Left ventricle myocardium inferior (tissue), 1 donor: ENCODE data around the gene CDKN2B-AS1. TPM values are rescaled to one million over a fixed set of nuclear protein-coding genes. Genes with fewer than 3 reads are reported as not detected.

Source experiments
- DNase-seq: peaks from one replicate; pipeline ENCODE4 v3.0.0-alpha.2; 2020
- H3K27ac ChIP-seq: fragments of 200-600 bp; replicated peaks from 2 replicates; pipeline ENCODE4 v1.8.0; 2021
- H3K27me3 ChIP-seq: fragments of 200-600 bp; 2 replicates; pipeline ENCODE4 v1.8.0; 2021; ENCODE audit warnings: low read depth
- H3K36me3 ChIP-seq: fragments of 200-600 bp; 2 replicates; pipeline ENCODE4 v1.8.0; 2021
- H3K4me1 ChIP-seq: fragments of 200-600 bp; 2 replicates; pipeline ENCODE4 v1.8.0; 2021
- H3K4me3 ChIP-seq: fragments of 200-600 bp; 2 replicates; pipeline ENCODE4 v1.8.0; 2021; ENCODE audit warnings: mild to moderate bottlenecking, moderate library complexity
- H3K9me3 ChIP-seq: fragments of 200-600 bp; replicated peaks from 2 replicates; pipeline ENCODE4 v1.8.0; 2021
- intact Hi-C: fragments of 100-400 bp; cut with micrococcal nuclease; formaldehyde crosslinking; loops from one replicate; pipeline ENCODE4 v1.11.0; 2022
- total RNA-seq: library from RNA; stranded (reverse); fragmentation: NEBNext Ultra II Directional; extraction: Animal tissue kit (Norgen Biotek cat#: 25700); gene quantifications from one replicate; pipeline ENCODE4 v1.2.1, GENCODE V29; 2021
- TF ChIP-seq, protein P1 (sequence below): fragments of 200-600 bp; IDR thresholded peaks from 2 replicates; pipeline ENCODE4 v1.8.0; 2021; ENCODE audit warnings: antibody characterized with exemption, mild to moderate bottlenecking, borderline replicate concordance
- donor health status: DM: no; HTN: yes; CAD: no; lungs with severe emphysema.

CDKN2B-AS1 gene
- total RNA-seq, 1 donor from 2014 or later = 0.30 TPM

DNA sequence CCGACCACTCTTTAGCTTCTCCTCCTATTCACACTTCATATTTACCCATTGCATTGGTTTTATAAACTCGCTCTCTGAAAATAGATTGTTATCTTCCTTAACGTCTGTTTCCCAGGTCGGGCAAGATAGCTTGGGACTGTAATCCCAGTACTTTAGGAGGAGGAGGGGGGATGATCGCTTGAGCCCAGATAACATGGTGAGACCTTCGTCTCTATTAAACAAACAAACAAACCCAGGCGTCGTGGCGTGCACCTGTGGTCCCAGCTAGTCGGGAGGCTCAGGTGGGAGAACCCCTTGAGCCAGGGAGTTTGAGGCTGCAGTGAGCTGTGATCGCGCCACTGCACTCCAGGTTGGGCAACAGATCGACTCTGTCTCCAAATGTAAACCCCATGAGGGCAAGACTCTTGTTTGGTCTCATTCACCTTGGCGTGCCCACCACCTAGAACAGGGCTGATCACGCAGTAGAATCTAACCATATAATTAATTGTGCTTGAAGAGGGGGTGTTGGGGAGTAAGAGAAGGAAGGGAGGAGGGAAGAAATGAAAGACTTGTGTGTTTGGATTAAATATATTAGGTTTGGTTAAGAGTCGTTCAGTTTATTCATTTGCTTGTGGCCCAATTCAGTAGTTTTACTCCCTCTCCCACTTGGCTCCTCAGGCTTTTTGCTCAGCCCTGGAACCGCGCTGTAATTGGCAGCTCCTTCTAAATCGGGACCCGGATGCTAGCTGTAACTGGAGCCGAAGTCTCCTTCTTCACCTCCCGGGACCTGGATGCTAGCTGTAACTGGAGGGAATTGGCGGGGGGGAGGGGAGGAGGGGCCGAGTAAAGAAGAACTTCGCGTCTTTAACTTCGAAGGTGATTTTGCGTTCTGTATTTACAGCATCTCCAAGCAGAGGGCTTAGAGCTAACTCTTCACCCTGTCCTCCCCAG is 25.3 kb upstream of the CDKN2B-AS1 start:
- H3K27me3 ChIP-seq = peaks cover 100% of the 10 kb centered on the region
- no peak overlapping the region for H3K4me3 ChIP-seq
- intact Hi-C loops = no loop called here
- TF ChIP-seq, protein P1, sequence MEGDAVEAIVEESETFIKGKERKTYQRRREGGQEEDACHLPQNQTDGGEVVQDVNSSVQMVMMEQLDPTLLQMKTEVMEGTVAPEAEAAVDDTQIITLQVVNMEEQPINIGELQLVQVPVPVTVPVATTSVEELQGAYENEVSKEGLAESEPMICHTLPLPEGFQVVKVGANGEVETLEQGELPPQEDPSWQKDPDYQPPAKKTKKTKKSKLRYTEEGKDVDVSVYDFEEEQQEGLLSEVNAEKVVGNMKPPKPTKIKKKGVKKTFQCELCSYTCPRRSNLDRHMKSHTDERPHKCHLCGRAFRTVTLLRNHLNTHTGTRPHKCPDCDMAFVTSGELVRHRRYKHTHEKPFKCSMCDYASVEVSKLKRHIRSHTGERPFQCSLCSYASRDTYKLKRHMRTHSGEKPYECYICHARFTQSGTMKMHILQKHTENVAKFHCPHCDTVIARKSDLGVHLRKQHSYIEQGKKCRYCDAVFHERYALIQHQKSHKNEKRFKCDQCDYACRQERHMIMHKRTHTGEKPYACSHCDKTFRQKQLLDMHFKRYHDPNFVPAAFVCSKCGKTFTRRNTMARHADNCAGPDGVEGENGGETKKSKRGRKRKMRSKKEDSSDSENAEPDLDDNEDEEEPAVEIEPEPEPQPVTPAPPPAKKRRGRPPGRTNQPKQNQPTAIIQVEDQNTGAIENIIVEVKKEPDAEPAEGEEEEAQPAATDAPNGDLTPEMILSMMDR = no peak
- no peaks in the 10 kb centered on the region for H3K9me3 ChIP-seq
- no peak overlapping the region for H3K27ac ChIP-seq
- no peak for DNase-seq
- H3K4me1 ChIP-seq = peaks cover 36% of the 10 kb centered on the region
- no peaks in the 10 kb centered on the region for H3K36me3 ChIP-seq

DNA sequence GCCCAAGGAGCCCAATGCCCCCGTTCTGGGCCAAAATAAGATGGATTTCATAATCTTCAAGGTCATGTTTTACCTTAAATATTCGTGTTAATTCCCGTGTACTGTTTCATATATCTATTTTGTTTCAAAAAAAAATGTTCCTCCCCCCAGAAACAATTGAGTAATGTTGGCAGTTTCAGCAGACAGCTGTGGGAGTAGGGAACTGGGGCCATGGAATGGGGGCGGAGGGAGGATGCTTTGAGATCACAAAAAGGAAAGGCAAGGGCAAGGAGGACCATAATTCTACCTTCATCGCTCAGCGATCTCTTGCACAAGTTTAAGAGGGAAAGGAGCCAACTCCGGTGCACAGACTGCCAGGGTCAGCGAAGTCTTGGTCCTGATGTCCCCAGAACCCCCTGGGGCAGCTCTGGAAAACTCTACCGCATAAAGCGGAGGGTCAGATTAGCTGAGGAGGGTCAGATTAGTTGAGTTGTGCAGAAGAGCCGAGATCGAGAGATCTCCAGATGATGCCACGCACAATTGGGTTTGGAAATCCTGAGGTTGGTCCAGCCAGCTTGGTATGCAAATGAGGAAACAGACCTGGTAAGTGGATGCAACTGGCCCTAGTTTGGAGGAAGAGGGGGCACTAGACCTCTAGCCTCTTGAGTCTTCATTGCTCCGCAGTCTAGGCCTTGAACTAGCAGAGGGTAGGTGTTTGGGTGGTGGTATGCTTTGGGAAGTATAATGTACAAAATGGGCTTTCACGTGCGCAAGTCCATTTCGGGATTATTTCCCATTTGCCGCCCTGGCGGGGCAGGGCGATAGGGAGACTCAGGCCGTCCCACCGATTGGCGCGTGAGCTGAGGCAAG is 24.4 kb upstream of the CDKN2B-AS1 start:
- Histone ChIP-seq H3K4me3 (no peak overlapping the region), H3K36me3 (no peaks in the 10 kb centered on the region), H3K9me3 (no peaks in the 10 kb centered on the region), H3K27ac (no peak overlapping the region), H3K4me1 (peaks cover 40% of the 10 kb centered on the region), H3K27me3 (peaks cover 100% of the 10 kb centered on the region)
- TF ChIP-seq, protein P1 = no peak
- no peak for DNase-seq
- intact Hi-C loops = no loop called here

DNA sequence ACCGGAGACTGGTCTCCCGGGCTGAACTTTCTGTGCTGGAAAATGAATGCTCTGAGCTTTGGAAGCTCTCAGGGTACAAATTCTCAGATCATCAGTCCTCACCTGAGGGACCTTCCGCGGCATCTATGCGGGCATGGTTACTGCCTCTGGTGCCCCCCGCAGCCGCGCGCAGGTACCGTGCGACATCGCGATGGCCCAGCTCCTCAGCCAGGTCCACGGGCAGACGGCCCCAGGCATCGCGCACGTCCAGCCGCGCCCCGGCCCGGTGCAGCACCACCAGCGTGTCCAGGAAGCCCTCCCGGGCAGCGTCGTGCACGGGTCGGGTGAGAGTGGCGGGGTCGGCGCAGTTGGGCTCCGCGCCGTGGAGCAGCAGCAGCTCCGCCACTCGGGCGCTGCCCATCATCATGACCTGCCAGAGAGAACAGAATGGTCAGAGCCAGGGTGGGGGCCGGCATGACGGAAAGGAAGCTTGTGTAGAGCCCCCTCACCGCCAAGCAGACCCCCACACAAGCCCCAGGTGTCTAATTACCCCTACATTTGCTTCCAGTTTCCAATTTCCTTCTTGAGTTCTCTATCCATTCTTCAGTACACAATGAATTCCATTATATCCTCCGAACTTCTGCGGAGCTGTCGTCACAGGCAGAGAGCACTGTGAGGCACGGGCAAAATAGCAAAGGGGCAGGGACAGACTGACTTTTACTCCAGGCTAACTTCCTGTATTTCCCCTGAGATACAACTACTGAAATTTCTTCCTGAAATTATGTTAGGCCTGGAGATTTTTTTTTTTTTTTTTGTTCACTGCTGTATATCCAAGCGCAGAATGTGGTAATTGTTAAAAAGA is 23.6 kb upstream of the CDKN2B-AS1 start:
- no peak overlapping the region for H3K4me3 ChIP-seq
- no peak overlapping the region for H3K27ac ChIP-seq
- H3K27me3 ChIP-seq = peaks cover 100% of the 10 kb centered on the region
- peaks cover 37% of the 10 kb centered on the region for H3K4me1 ChIP-seq
- no peak for DNase-seq
- H3K36me3 ChIP-seq = no peaks in the 10 kb centered on the region
- TF ChIP-seq, protein P1 = no peak
- H3K9me3 ChIP-seq = no peaks in the 10 kb centered on the region
- intact Hi-C loops = no loop called here

DNA sequence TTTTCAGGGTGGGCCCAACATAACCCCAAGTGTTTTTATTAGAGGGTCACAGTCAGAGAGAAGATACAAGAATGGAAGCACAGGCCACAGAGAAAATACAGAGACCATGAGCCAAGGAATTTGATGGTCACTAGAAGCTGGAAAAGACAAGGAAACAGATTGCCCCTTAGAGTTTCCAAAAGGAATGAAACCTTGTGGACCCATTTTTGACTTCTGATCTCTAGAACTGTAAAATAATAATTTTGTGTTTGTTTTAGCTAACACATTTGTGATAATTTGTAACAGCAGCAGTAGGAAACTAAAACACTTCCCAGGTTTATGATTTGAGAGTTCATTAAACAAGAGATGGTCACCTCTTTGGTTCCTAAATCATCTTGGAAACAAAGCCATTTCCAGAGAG is 22.2 kb upstream of the CDKN2B-AS1 start:
- intact Hi-C loops = no loop called here
- H3K4me1 ChIP-seq = peaks cover 36% of the 10 kb centered on the region

More for the DNA sequence above, 22.2 kb upstream of the CDKN2B-AS1 start:
- no peak for DNase-seq
- TF ChIP-seq, protein P1 = no peak
- H3K9me3 ChIP-seq = no peaks in the 10 kb centered on the region
- no peak overlapping the region for H3K4me3 ChIP-seq
- H3K27me3 ChIP-seq = peaks cover 100% of the 10 kb centered on the region
- no peak overlapping the region for H3K27ac ChIP-seq
- no peaks in the 10 kb centered on the region for H3K36me3 ChIP-seq
